HK-2 (cell line): Measurements from ENCODE around the gene AFAP1.

Experiments used
- DNase-seq: peaks from one replicate; pipeline ENCODE4 v3.0.0-alpha.2; 2018; ENCODE audit not compliant: unreplicated experiment

The AFAP1 gene

GRCh38 chr4:7968262-7968896, 28.7 kb upstream of the AFAP1 start:
- no peak for DNase-seq

- DNase-seq: no peak
These were observed 28.0 kb upstream of the AFAP1 start for GRCh38 chr4:7967501-7968261.

- no peak for DNase-seq
These were observed 27.4 kb upstream of the AFAP1 start for GRCh38 chr4:7967063-7967440.

- no peak for DNase-seq
These were observed 26.8 kb upstream of the AFAP1 start for GRCh38 chr4:7966281-7967062.

- DNase-seq: peak; percentile 31
These were observed 25.4 kb upstream of the AFAP1 start for GRCh38 chr4:7964890-7965662.

- DNase-seq: no peak
These were observed 24.8 kb upstream of the AFAP1 start for GRCh38 chr4:7964459-7964858.

GRCh38 chr4:7963691-7964090, 24.0 kb upstream of the AFAP1 start:
- no peak for DNase-seq

GRCh38 chr4:7962609-7963508, 23.2 kb upstream of the AFAP1 start:
- DNase-seq: no peak

- DNase-seq: peak; percentile 80
These were observed 21.4 kb upstream of the AFAP1 start for GRCh38 chr4:7960790-7961655.

GRCh38 chr4:7960017-7960789, 20.5 kb upstream of the AFAP1 start:
- DNase-seq: no peak

- no peak for DNase-seq
These were observed 19.4 kb upstream of the AFAP1 start for GRCh38 chr4:7959078-7959477.

GRCh38 chr4:7956934-7957656, 17.4 kb upstream of the AFAP1 start:
- DNase-seq: no peak

GRCh38 chr4:7956270-7956808, 16.7 kb upstream of the AFAP1 start:
- DNase-seq: peak; percentile 46

GRCh38 chr4:7955393-7955792, 15.7 kb upstream of the AFAP1 start:
- no peak for DNase-seq

- DNase-seq: no peak
These were observed 13.0 kb upstream of the AFAP1 start for GRCh38 chr4:7952615-7953014.

- DNase-seq: no peak
These were observed 10.8 kb upstream of the AFAP1 start for GRCh38 chr4:7950301-7951092.

GRCh38 chr4:7949759-7950158, 10.1 kb upstream of the AFAP1 start:
- no peak for DNase-seq
